MCF 10A (cell line): ENCODE data around the gene B4GALT6. TPM values are rescaled to one million over a fixed set of nuclear protein-coding genes. Genes with fewer than 3 reads are reported as not detected.

Experiments
- BruUV-seq: library from RNA; stranded (reverse); fragments of 400-500 nt; replicated peaks from 2 replicates; lab custom pipeline; 2021; lab: Mats Ljungman, UMichigan
- CTCF ChIA-PET: fragments of 300-600 bp; sonication (Branson Sonifier 250); formaldehyde crosslinking; extraction: SDS; loops from one replicate; lab custom pipeline; 2021; ENCODE audit warnings: antibody characterized with exemption, inconsistent platforms; lab: Yijun Ruan, JAX
- POLR2A ChIA-PET: fragments of 300-600, 350-650 bp; sonication (Branson Sonifier 250); formaldehyde crosslinking; extraction: SDS; loops from one replicate; lab custom pipeline; 2020; ENCODE audit warnings: antibody characterized with exemption, inconsistent platforms; lab: Yijun Ruan, JAX
- DNase-seq: peaks from one replicate; pipeline ENCODE4 v3.0.0-alpha.2; 2018; ENCODE audit not compliant: unreplicated experiment
- H3K27ac Mint-ChIP-seq: one replicate; pipeline ENCODE4 v1.8.0; 2022; ENCODE audit warnings: mild to moderate bottlenecking, low read depth, mixed read lengths; ENCODE audit not compliant: unreplicated experiment
- H3K27me3 Mint-ChIP-seq: one replicate; pipeline ENCODE4 v1.8.0; 2022; ENCODE audit warnings: mixed read lengths; ENCODE audit not compliant: insufficient read depth, unreplicated experiment
- H3K36me3 Mint-ChIP-seq: one replicate; pipeline ENCODE4 v1.8.0; 2022; ENCODE audit warnings: mild to moderate bottlenecking, moderate library complexity, mixed read lengths; ENCODE audit not compliant: insufficient read depth, unreplicated experiment
- H3K4me1 Mint-ChIP-seq: one replicate; pipeline ENCODE4 v1.8.0; 2022; ENCODE audit warnings: mixed read lengths; ENCODE audit not compliant: insufficient read depth, unreplicated experiment
- H3K4me3 Mint-ChIP-seq: one replicate; pipeline ENCODE4 v1.8.0; 2022; ENCODE audit warnings: mild to moderate bottlenecking, moderate library complexity, mixed read lengths; ENCODE audit not compliant: unreplicated experiment
- H3K9me3 Mint-ChIP-seq: one replicate; pipeline ENCODE4 v1.8.0; 2022; ENCODE audit warnings: mixed read lengths; ENCODE audit not compliant: unreplicated experiment
- intact Hi-C: fragments of 100-400 bp; cut with micrococcal nuclease; formaldehyde crosslinking; loops from 2 replicates; pipeline ENCODE4 v1.14.1; 2022
- total RNA-seq: library from RNA; stranded (reverse); gene quantifications from 2 replicates; pipeline ENCODE4 v1.2.3, GENCODE V29; 2022
- TF ChIP-seq, protein P1 (sequence below): fragments of 200-600 bp; IDR thresholded peaks from one replicate; pipeline ENCODE4 v1.8.0; 2022; ENCODE audit warnings: antibody characterized with exemption, mild to moderate bottlenecking; ENCODE audit not compliant: unreplicated experiment

Gene B4GALT6
- total RNA-seq, 1 experiment from 2014 or later, result 6.0 TPM

DNA sequence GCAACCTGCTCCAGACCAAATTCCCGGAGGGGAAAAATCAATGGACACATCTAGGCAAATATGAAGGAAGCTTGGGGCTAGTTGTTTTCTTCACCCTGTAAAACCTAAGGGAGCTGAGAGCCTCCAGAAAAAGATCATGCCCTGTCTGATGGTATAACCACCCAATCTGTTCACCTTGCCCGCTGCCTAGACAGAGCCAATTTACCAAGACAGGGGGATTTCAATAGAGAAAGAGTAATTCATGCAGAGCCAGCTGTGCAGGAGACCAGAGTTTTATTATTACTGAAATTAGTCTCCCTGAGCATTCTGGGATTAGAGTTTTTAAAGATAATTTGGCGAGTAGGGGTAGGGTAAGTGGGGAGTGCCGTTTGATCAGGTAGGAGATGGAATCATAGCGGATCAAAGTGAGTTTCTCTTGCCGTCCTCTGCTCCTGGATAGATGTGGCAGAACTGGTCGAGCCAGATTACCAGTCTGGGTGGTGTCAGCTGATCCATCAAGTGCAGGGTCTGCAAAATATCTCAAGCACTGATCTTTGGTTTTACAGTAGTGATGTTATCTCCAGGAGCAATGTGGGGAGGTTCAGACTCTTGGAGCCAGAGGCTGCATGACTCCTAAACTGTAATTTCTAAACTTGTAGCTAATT, 35.1 kb upstream of the B4GALT6 start:
- no peak for DNase-seq
- TF ChIP-seq, protein P1, sequence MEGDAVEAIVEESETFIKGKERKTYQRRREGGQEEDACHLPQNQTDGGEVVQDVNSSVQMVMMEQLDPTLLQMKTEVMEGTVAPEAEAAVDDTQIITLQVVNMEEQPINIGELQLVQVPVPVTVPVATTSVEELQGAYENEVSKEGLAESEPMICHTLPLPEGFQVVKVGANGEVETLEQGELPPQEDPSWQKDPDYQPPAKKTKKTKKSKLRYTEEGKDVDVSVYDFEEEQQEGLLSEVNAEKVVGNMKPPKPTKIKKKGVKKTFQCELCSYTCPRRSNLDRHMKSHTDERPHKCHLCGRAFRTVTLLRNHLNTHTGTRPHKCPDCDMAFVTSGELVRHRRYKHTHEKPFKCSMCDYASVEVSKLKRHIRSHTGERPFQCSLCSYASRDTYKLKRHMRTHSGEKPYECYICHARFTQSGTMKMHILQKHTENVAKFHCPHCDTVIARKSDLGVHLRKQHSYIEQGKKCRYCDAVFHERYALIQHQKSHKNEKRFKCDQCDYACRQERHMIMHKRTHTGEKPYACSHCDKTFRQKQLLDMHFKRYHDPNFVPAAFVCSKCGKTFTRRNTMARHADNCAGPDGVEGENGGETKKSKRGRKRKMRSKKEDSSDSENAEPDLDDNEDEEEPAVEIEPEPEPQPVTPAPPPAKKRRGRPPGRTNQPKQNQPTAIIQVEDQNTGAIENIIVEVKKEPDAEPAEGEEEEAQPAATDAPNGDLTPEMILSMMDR, result no peak
- peaks cover 6% of the 10 kb centered on the region for H3K36me3 Mint-ChIP-seq
- intact Hi-C loops, result loop anchor here (5.0 kb wide), 1 partner anchor 452 kb away; no protein-coding TSS in a partner anchor
- no peaks in the 10 kb centered on the region for H3K4me1 Mint-ChIP-seq
- no peaks in the 10 kb centered on the region for H3K27me3 Mint-ChIP-seq
- H3K27ac Mint-ChIP-seq, result no peak overlapping the region
- no peaks in the 10 kb centered on the region for H3K9me3 Mint-ChIP-seq
- no peak overlapping the region for H3K4me3 Mint-ChIP-seq
- ChIA-PET CTCF (interaction anchor here (0.6 to 2.0 kb wide), 8 partner anchors 12 to 165 kb away, joined by 3 to 8 read pairs (median 5); no protein-coding TSS in a partner anchor), POLR2A (interaction anchor here (0.7 to 1.1 kb wide), 2 partner anchors 93 to 164 kb away, joined by 3 read pairs; no protein-coding TSS in a partner anchor)
- BruUV-seq, result no TSS peak

DNA sequence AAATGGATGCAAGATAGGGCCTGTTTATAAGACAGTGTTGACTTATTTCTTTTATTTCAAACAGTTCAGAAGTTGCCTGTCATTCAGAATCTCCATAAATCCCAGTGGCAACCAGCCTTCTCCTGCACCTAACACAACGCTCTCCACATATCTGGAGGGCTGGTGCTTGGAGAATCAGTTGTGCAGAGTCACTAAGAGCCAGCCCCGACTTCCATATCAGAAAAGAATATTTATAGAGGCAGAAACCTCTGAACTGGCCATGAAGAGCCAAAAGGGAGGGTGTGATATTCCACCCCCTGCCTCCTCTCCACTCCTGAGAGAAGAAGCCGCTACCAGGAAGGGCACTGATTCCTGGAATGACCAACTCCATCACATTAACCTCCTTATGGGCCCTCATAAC, 34.0 kb upstream of the B4GALT6 start:
- TF ChIP-seq, protein P1, result no peak
- H3K36me3 Mint-ChIP-seq, result peaks cover 6% of the 10 kb centered on the region
- H3K27ac Mint-ChIP-seq, result no peak overlapping the region
- no peaks in the 10 kb centered on the region for H3K9me3 Mint-ChIP-seq
- CTCF ChIA-PET, result interaction anchor here (0.6 to 2.1 kb wide), 8 partner anchors 13 to 518 kb away, joined by 3 to 8 read pairs (median 4); no protein-coding TSS in a partner anchor
- no peak for DNase-seq
- intact Hi-C loops, result no loop called here
- no peaks in the 10 kb centered on the region for H3K4me1 Mint-ChIP-seq
- H3K27me3 Mint-ChIP-seq, result no peaks in the 10 kb centered on the region
- POLR2A ChIA-PET, result no interaction called here
- no peak overlapping the region for H3K4me3 Mint-ChIP-seq
- BruUV-seq, result no TSS peak

DNA sequence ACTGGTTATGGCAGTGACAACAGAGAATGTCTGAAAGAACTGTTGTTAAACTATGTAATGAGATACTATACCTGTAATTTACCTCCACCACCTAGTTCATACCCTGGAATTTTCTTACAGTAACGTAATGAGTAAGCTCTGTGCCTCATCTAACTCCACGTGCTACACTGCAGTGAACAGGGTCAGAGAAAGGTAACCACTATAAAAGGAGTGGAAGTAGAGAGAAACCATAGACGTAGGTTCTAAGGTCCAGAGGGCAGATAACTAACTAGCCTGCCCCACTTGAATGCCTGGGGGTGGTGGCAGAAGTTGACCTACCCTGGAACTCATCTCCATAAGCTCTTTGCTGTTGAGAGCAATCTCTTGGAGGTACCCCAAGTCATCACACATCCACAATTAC, 32.0 kb upstream of the B4GALT6 start:
- Mint-ChIP-seq H3K36me3 (peaks cover 6% of the 10 kb centered on the region), H3K4me1 (peaks cover 7% of the 10 kb centered on the region), H3K4me3 (no peak overlapping the region), H3K27ac (no peak overlapping the region), H3K9me3 (no peaks in the 10 kb centered on the region), H3K27me3 (no peaks in the 10 kb centered on the region)
- no TSS peak for BruUV-seq
- POLR2A ChIA-PET, result no interaction called here
- CTCF ChIA-PET, result interaction anchor here (1.0 kb wide), 1 partner anchor 14 kb away, joined by 3 read pairs; no protein-coding TSS in a partner anchor
- intact Hi-C loops, result no loop called here
- TF ChIP-seq, protein P1, result no peak
- DNase-seq, result no peak

DNA sequence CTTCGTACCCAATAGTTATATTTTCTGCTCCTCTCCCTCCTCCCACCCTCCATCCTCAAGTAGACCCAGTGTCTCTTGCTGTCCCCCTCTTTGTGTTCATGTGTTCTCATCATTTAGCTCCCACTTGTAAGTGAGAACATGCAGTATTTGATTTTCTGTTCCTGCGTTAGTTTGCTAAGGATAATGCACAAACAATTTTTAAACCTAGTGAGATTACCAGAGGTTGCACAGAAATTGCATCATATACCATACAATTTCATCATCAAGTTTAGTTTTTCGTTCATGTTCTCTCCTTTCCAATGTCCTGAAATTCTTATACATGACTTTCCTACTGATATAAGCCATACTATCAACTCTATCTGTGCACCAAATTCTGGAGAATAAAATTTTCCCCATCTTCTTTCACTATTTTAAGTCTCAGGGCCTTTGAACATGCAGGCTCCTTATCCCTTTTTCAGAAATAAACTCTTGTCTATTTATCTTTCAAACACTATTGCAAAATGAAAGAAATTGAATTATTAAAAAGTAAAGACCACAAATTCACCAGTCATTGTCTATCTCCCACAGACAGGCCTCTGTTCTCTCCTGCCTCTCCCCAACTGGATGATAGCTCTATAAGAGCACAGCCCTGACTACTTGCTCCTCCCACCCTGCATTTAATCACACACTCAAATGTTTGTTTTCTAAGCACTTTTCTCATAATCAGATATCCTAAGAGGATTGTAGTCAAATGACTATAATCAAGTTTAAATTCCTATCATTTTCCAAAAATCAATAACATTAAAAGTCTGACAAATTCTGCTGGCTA, 27.2 kb upstream of the B4GALT6 start:
- ChIA-PET POLR2A (interaction anchor here (0.6 kb wide), 1 partner anchor 11 kb away, joined by 5 read pairs; no protein-coding TSS in a partner anchor), CTCF (interaction anchor here (0.7 to 1.4 kb wide), 3 partner anchors 11 to 149 kb away, joined by 3 to 9 read pairs (median 3); no protein-coding TSS in a partner anchor)
- DNase-seq, result no peak
- Mint-ChIP-seq H3K27me3 (no peaks in the 10 kb centered on the region), H3K9me3 (no peaks in the 10 kb centered on the region), H3K4me3 (no peak overlapping the region), H3K4me1 (peaks cover 9% of the 10 kb centered on the region), H3K36me3 (peaks cover 6% of the 10 kb centered on the region), H3K27ac (peak overlapping the region; percentile 33)
- BruUV-seq, result no TSS peak
- intact Hi-C loops, result no loop called here
- TF ChIP-seq, protein P1, result no peak
